Liver (tissue), 9 donors: Measurements from ENCODE around the gene PSMG3. TPM values are rescaled to one million over a fixed set of nuclear protein-coding genes. Genes with fewer than 3 reads are reported as not detected.

Source experiments
- DNase-seq: peaks from one replicate; pipeline ENCODE4 v3.0.0-alpha.2; 2017; ENCODE audit warnings: low spot score
- H3K27ac ChIP-seq, 2 donors: one replicate each; pipeline ENCODE4 v1.7.0; 2013; ENCODE audit warnings: inconsistent platforms in 2 of 2, low read length in 2 of 2, control low read depth in 1 of 2, low read depth in 1 of 2, mild to moderate bottlenecking in 1 of 2
- H3K27me3 ChIP-seq, 4 donors: one replicate each; pipeline versions ENCODE4 v1.6.1 to v1.7.0; 2013; ENCODE audit warnings: low read length in 3 of 4, inconsistent platforms in 1 of 4, mild to moderate bottlenecking in 1 of 4, moderate library complexity in 1 of 4; ENCODE audit not compliant: control insufficient read depth in 4 of 4, insufficient read depth in 4 of 4
- H3K36me3 ChIP-seq, 4 donors: one replicate each; pipeline versions ENCODE4 v1.6.1 to v1.7.0; 2013; ENCODE audit warnings: low read length in 3 of 4, mild to moderate bottlenecking in 3 of 4, low read depth in 1 of 4, moderate library complexity in 1 of 4; ENCODE audit not compliant: control insufficient read depth in 4 of 4, insufficient read depth in 3 of 4
- H3K4me1 ChIP-seq, 4 donors: one replicate each; pipeline versions ENCODE4 v1.6.1 to v1.7.0; 2013; ENCODE audit warnings: low read length in 3 of 4, mild to moderate bottlenecking in 3 of 4, moderate library complexity in 1 of 4; ENCODE audit not compliant: control insufficient read depth in 4 of 4, insufficient read depth in 4 of 4
- H3K4me3 ChIP-seq, 3 donors: one replicate each; pipeline versions ENCODE4 v1.6.1 to v1.7.0; 2013; ENCODE audit warnings: low read length in 3 of 3, control low read depth in 1 of 3, low read depth in 1 of 3, mild to moderate bottlenecking in 1 of 3
- H3K9ac ChIP-seq, 2 donors: one replicate each; pipeline ENCODE4 v1.7.0; 2013; ENCODE audit warnings: low read length in 2 of 2, mild to moderate bottlenecking in 2 of 2, moderate library complexity in 2 of 2, control low read depth in 1 of 2, low read depth in 1 of 2
- H3K9me3 ChIP-seq, 4 donors: one replicate each; pipeline versions ENCODE4 v1.6.1 to v1.7.0; 2013; ENCODE audit warnings: low read length in 3 of 4; ENCODE audit not compliant: control insufficient read depth in 4 of 4
- EGR1 ChIP-seq, 2 donors: IDR thresholded peaks; 2 replicates each; pipeline ENCODE4 v1.6.1; 2016 to 2018; ENCODE audit warnings: antibody characterized with exemption in 2 of 2, low read depth in 2 of 2
- FOXA1 ChIP-seq: IDR thresholded peaks from 2 replicates; pipeline ENCODE4 v1.6.1; 2016; ENCODE audit warnings: antibody characterized with exemption
- FOXA2 ChIP-seq: IDR thresholded peaks from 2 replicates; pipeline ENCODE4 v1.6.1; 2016; ENCODE audit warnings: antibody characterized with exemption
- GABPA ChIP-seq, 2 donors: IDR thresholded peaks in 1 of 2; conservative IDR thresholded peaks in 1 of 2; 2 replicates each; pipeline ENCODE4 v1.6.1; 2016; ENCODE audit warnings: antibody characterized with exemption in 2 of 2, mild to moderate bottlenecking in 1 of 2, moderate library complexity in 1 of 2
- HNF4A ChIP-seq, 2 donors: conservative IDR thresholded peaks; 2 replicates each; pipeline ENCODE4 v1.6.1; 2016; ENCODE audit warnings: antibody characterized with exemption in 2 of 2, mild to moderate bottlenecking in 2 of 2
- HNF4G ChIP-seq: IDR thresholded peaks from 2 replicates; pipeline ENCODE4 v1.6.1; 2016; ENCODE audit warnings: antibody characterized with exemption
- JUND ChIP-seq, 2 donors: IDR thresholded peaks; 2 replicates each; pipeline ENCODE4 v1.6.1; 2016; ENCODE audit warnings: antibody characterized with exemption in 2 of 2
- NR2F2 ChIP-seq: IDR thresholded peaks from 2 replicates; pipeline ENCODE4 v1.6.1; 2016; ENCODE audit warnings: antibody characterized with exemption
- RAD21 ChIP-seq, 2 donors: IDR thresholded peaks; 2 replicates each; pipeline ENCODE4 v1.6.1; 2016; ENCODE audit warnings: antibody characterized with exemption in 2 of 2, mild to moderate bottlenecking in 2 of 2
- RXRA ChIP-seq, 2 donors: IDR thresholded peaks; 2 replicates each; pipeline ENCODE4 v1.6.1; 2017 to 2018; ENCODE audit warnings: antibody characterized with exemption in 2 of 2, mild to moderate bottlenecking in 1 of 2
- SP1 ChIP-seq: IDR thresholded peaks from 2 replicates; pipeline ENCODE4 v1.6.1; 2018; ENCODE audit warnings: antibody characterized with exemption, mild to moderate bottlenecking
- TAF1 ChIP-seq: conservative IDR thresholded peaks from 2 replicates; pipeline ENCODE4 v1.6.1; 2016; ENCODE audit warnings: antibody characterized with exemption, mild to moderate bottlenecking
- YY1 ChIP-seq: IDR thresholded peaks from 2 replicates; pipeline ENCODE4 v1.6.1; 2016; ENCODE audit warnings: antibody characterized with exemption, mild to moderate bottlenecking
- WGBS: extraction: QIAGEN DNeasy Blood & Tissue Kit; methylation state at CpG from one replicate; pipeline ENCODE4 v1.1.7; 2013; 5-methylcytosine and 5-hydroxymethylcytosine counted together
- polyA plus RNA-seq, 2 donors: library from polyadenylated mRNA; stranded (reverse) in 1 of 2; unstranded in 1 of 2; fragments of 200-250 nt in 1 of 2; fragments of >200 nt in 1 of 2; fragmentation: Nextera tagmentation in 1 of 2; extraction: Ambion mirVana in 1 of 2; gene quantifications; one replicate each; pipeline versions ENCODE4 v1.2.1 to v1.2.3, GENCODE V29; 2013 to 2015
- total RNA-seq, 2 donors: library from RNA; depleted of rRNA; stranded (reverse); fragments of >200 nt; gene quantifications; one replicate each; pipeline ENCODE4 v1.2.3, GENCODE V29; 2014
- TF ChIP-seq, protein P1 (sequence below): IDR thresholded peaks from 2 replicates; pipeline ENCODE4 v1.6.1; 2016; ENCODE audit warnings: antibody characterized with exemption
- TF ChIP-seq, protein P2 (sequence below): IDR thresholded peaks from 2 replicates; pipeline ENCODE4 v1.6.1; 2016; ENCODE audit warnings: antibody characterized with exemption, mild to moderate bottlenecking
- TF ChIP-seq, protein P3 (sequence below): IDR thresholded peaks from 2 replicates; pipeline ENCODE4 v1.6.1; 2016; ENCODE audit warnings: antibody characterized with exemption
- TF ChIP-seq, protein P4 (sequence below): fragments of 150-350 bp; IDR thresholded peaks from 2 replicates; pipeline ENCODE4 v1.5.1; 2017; ENCODE audit warnings: improper control_type of control experiment, low read depth, low read length; ENCODE audit not compliant: missing input control
- TF ChIP-seq, protein P5 (sequence below): IDR thresholded peaks from 2 replicates; pipeline ENCODE4 v1.6.1; 2016; ENCODE audit warnings: antibody characterized with exemption
- donor health status: healthy.
- donor health status: healthy.
- donor health status: healthy.
- donor health status: healthy.
- donor health status: healthy.

PSMG3 gene
- total and polyA plus RNA-seq, 4 donors: 10.1 to 22.4 (median 15.7) TPM

DNA sequence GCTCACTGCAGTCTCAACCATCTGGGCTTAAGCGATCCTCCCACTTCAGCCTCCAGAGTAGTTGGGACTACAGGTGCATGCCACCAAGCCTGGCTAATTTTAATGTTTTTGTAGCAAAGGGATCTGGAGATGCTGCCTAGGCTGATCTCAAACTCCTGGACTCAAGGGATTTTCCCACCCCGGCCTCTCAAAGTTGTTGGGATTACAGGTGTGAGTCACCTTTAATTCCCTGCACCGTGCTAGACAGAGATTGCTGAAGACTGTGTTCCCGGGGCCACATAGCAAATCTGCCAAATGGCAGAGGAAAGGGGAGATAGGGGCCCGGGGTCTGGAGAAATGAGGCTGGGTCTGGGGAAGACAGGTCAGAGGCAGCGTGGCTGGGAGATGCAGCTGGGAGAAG is 20.6 kb upstream of the PSMG3 start:
- no peak overlapping the region for H3K27ac ChIP-seq
- peaks cover 0 to 7% (median 2%) of the 10 kb centered on the region in 4 donors for H3K4me1 ChIP-seq
- no peaks in the 10 kb centered on the region for H3K27me3 ChIP-seq
- TF ChIP-seq NR2F2 (no peak), RAD21 (IDR thresholded peaks at IDR 0.05) (no peak), YY1 (no peak), JUND (IDR thresholded peaks at IDR 0.05) (no peak), HNF4G (no peak), HNF4A (conservative IDR thresholded peaks at IDR 0.05) (no peak), FOXA2 (no peak), FOXA1 (no peak), TAF1 (no peak), SP1 (no peak), RXRA (IDR thresholded peaks at IDR 0.05) (no peak), EGR1 (IDR thresholded peaks at IDR 0.05; ENCODE audit: low read depth in 2 of 2) (no peak), GABPA (IDR thresholded peaks at IDR 0.05 in 1 of 2, conservative IDR thresholded peaks at IDR 0.05 in 1 of 2) (no peak)
- TF ChIP-seq, protein P1, sequence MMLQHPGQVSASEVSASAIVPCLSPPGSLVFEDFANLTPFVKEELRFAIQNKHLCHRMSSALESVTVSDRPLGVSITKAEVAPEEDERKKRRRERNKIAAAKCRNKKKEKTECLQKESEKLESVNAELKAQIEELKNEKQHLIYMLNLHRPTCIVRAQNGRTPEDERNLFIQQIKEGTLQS: no peak
- TF ChIP-seq, protein P2, sequence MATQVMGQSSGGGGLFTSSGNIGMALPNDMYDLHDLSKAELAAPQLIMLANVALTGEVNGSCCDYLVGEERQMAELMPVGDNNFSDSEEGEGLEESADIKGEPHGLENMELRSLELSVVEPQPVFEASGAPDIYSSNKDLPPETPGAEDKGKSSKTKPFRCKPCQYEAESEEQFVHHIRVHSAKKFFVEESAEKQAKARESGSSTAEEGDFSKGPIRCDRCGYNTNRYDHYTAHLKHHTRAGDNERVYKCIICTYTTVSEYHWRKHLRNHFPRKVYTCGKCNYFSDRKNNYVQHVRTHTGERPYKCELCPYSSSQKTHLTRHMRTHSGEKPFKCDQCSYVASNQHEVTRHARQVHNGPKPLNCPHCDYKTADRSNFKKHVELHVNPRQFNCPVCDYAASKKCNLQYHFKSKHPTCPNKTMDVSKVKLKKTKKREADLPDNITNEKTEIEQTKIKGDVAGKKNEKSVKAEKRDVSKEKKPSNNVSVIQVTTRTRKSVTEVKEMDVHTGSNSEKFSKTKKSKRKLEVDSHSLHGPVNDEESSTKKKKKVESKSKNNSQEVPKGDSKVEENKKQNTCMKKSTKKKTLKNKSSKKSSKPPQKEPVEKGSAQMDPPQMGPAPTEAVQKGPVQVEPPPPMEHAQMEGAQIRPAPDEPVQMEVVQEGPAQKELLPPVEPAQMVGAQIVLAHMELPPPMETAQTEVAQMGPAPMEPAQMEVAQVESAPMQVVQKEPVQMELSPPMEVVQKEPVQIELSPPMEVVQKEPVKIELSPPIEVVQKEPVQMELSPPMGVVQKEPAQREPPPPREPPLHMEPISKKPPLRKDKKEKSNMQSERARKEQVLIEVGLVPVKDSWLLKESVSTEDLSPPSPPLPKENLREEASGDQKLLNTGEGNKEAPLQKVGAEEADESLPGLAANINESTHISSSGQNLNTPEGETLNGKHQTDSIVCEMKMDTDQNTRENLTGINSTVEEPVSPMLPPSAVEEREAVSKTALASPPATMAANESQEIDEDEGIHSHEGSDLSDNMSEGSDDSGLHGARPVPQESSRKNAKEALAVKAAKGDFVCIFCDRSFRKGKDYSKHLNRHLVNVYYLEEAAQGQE: no peak
- TF ChIP-seq, protein P3, sequence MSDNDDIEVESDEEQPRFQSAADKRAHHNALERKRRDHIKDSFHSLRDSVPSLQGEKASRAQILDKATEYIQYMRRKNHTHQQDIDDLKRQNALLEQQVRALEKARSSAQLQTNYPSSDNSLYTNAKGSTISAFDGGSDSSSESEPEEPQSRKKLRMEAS: no peak
- TF ChIP-seq, protein P4, sequence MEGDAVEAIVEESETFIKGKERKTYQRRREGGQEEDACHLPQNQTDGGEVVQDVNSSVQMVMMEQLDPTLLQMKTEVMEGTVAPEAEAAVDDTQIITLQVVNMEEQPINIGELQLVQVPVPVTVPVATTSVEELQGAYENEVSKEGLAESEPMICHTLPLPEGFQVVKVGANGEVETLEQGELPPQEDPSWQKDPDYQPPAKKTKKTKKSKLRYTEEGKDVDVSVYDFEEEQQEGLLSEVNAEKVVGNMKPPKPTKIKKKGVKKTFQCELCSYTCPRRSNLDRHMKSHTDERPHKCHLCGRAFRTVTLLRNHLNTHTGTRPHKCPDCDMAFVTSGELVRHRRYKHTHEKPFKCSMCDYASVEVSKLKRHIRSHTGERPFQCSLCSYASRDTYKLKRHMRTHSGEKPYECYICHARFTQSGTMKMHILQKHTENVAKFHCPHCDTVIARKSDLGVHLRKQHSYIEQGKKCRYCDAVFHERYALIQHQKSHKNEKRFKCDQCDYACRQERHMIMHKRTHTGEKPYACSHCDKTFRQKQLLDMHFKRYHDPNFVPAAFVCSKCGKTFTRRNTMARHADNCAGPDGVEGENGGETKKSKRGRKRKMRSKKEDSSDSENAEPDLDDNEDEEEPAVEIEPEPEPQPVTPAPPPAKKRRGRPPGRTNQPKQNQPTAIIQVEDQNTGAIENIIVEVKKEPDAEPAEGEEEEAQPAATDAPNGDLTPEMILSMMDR: no peak
- TF ChIP-seq, protein P5, sequence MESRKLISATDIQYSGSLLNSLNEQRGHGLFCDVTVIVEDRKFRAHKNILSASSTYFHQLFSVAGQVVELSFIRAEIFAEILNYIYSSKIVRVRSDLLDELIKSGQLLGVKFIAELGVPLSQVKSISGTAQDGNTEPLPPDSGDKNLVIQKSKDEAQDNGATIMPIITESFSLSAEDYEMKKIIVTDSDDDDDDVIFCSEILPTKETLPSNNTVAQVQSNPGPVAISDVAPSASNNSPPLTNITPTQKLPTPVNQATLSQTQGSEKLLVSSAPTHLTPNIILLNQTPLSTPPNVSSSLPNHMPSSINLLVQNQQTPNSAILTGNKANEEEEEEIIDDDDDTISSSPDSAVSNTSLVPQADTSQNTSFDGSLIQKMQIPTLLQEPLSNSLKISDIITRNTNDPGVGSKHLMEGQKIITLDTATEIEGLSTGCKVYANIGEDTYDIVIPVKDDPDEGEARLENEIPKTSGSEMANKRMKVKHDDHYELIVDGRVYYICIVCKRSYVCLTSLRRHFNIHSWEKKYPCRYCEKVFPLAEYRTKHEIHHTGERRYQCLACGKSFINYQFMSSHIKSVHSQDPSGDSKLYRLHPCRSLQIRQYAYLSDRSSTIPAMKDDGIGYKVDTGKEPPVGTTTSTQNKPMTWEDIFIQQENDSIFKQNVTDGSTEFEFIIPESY: no peak
- H3K4me3 ChIP-seq: no peak overlapping the region
- no peak overlapping the region for H3K9ac ChIP-seq
- WGBS: 80% methylated on average over 6 of the region's 6 CpGs
- DNase-seq: no peak
- H3K9me3 ChIP-seq: peaks cover 0 to 9% (median 1%) of the 10 kb centered on the region in 4 donors
- H3K36me3 ChIP-seq: no peaks in the 10 kb centered on the region
